Measurements from ENCODE around the gene SSH3.
"Not testable (repeated sequence)": the region's sequence is repeated elsewhere in the genome, so short reads cannot be mapped to it uniquely, and the experiment has no call there.

The SSH3 gene

GRCh38 chr11:67318876-67319275 is 15.5 kb downstream of the SSH3 start:
- peaks cover 19% of the 10 kb centered on the region for H3K4me1 Mint-ChIP-seq
- not testable (repeated sequence) for H3K27me3 Mint-ChIP-seq, ATAC-seq, H3K27ac Mint-ChIP-seq, DNase-seq, H3K9me3 Mint-ChIP-seq
- peak overlapping the region; percentile 78 to 97 for H3K4me3 Mint-ChIP-seq

- Mint-ChIP-seq H3K4me1 (peaks cover 19% of the 10 kb centered on the region), H3K27me3 (no peaks in the 10 kb centered on the region), H3K27ac (no peak overlapping the region), H3K4me3 (no peak overlapping the region), H3K9me3 (no peaks in the 10 kb centered on the region)
- ATAC-seq (no peak), DNase-seq (no peak)
Observed at GRCh38 chr11:67320011-67320410, 16.7 kb downstream of the SSH3 start.

DNA sequence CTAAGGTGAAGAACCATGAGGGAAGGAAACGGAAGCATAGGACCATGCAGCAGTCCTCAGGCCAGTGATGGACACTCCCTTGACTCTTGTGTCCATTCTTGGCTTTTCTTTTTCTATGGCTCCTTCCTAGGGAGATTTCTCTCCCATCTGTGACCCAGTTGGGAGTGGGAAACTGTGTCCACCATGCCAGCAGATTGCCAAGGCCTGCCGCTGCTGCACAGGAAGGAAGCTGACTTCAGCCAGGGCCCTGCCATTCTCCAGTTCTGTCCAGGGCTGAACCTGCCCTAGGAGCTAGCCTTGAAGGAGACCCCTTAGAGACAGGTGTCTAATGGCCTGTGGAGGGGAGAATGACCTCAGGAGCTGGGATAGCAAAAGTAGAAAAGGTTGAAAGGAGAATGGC is 17.4 kb downstream of the SSH3 start:
- ATAC-seq (no peak), DNase-seq (no peak)
- H3K4me1 Mint-ChIP-seq: peaks cover 19% of the 10 kb centered on the region
- H3K9me3 Mint-ChIP-seq: no peaks in the 10 kb centered on the region
- no peak overlapping the region for H3K27ac Mint-ChIP-seq
- no peaks in the 10 kb centered on the region for H3K27me3 Mint-ChIP-seq
- no peak overlapping the region for H3K4me3 Mint-ChIP-seq

- no peak overlapping the region for H3K27ac Mint-ChIP-seq
- H3K4me3 Mint-ChIP-seq: no peak overlapping the region
- peaks cover 19% of the 10 kb centered on the region for H3K4me1 Mint-ChIP-seq
- no peak for ATAC-seq
- no peak for DNase-seq
- H3K9me3 Mint-ChIP-seq: no peaks in the 10 kb centered on the region
- H3K27me3 Mint-ChIP-seq: no peaks in the 10 kb centered on the region
Observed at GRCh38 chr11:67321313-67321871, 18.1 kb downstream of the SSH3 start.

DNA sequence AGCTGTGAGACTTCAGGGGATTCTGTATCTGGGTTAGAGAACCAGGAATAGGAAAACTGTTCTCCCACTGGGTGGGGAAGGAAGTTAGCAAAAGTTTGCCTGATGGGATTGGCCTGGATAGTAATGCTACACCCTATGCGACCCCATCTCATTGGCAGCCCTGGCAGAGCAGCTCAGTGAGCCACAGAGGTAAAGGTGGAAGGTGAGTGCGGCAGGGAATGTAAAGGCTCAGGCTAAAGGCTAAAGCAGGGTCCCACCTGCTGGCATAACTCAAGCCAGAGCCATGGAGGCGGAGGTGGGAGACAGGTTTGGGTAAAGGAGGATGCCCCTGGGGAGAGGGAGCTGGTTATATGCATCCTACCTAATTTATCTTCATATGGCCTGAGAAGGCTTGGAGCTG is 18.7 kb downstream of the SSH3 start:
- no peaks in the 10 kb centered on the region for H3K27me3 Mint-ChIP-seq

DNA sequence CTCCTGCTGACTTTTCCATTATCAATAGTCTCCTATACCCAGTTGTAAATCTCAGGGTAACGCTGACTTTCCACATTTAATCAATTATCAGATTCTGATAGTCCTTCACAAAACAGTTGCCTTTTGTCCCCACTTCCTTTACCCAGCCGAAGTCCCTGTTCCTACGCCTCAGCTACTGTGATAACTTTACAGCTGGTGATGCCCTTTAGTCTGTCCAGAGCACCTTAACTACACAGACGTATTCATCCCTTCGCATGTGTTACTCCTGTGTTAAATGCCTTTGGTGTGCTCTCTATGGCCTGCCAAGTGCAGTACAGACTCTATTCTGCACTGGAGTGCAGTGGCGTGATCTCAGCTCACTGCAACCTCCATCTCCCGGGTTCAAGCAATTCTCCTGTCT is 20.2 kb downstream of the SSH3 start:
- DNase-seq (no peak), ATAC-seq (no peak)
- Mint-ChIP-seq H3K4me1 (peaks cover 10% of the 10 kb centered on the region), H3K27ac (no peak overlapping the region), H3K27me3 (no peaks in the 10 kb centered on the region), H3K4me3 (no peak overlapping the region), H3K9me3 (no peaks in the 10 kb centered on the region)

More for the DNA sequence above, 18.7 kb downstream of the SSH3 start:
- no peak for ATAC-seq
- Mint-ChIP-seq H3K4me3 (no peak overlapping the region), H3K4me1 (peaks cover 19% of the 10 kb centered on the region), H3K9me3 (no peaks in the 10 kb centered on the region), H3K27ac (no peak overlapping the region)
- no peak for DNase-seq

DNA sequence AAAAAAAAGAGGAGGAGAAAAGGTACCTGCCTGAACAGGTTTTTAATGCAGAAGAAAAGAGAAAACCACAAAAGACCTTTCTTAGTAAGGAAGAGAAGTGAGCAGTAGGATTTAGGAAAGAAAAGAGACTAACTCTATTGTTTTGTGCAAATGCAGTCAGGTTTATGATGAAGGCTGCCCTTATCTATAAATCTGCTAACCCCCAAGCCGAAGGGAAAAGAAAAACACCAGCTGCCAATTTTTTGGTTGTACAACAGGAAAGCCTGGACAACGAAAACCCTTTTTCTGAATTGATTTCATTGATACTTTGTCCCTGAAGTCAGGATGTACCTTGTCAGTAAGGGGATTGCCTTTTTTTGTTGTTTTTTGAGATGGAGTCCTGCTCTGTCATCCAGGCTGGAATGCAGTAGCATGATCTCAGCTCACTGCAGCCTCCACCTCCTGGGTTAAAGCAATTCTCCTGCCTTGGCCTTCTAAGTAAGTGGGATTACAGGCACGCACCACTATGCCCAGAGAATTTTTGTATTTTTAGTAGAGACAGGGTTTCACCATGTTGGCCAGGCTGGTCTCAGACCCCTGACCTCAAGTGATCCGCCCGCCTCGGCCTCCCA is 28.9 kb downstream of the SSH3 start:
- Mint-ChIP-seq H3K4me3 (no peak overlapping the region), H3K27me3 (no peaks in the 10 kb centered on the region), H3K27ac (no peak overlapping the region), H3K9me3 (no peaks in the 10 kb centered on the region), H3K4me1 (no peaks in the 10 kb centered on the region)
- ATAC-seq (no peak), DNase-seq (no peak)

DNA sequence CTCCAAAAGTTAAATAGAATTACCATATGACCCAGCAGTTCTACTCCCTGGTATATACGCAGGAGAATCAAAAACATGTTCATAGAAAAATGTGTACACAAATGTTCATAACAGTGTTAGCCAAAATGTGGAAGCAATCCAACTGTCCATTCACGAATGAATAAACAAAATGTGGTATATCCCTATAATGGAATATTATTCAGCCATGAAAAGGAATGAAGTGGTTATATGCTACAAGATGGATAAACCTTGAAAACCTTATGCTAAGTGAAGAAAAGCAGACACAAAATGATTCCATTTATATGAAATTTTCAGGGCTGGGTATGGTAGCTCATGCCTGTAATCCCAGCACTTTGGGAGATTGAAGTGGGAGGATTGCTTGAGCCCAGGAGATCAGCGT is 33.9 kb downstream of the SSH3 start:
- Mint-ChIP-seq H3K9me3 (no peaks in the 10 kb centered on the region), H3K27ac (no peak overlapping the region), H3K4me1 (no peaks in the 10 kb centered on the region), H3K27me3 (no peaks in the 10 kb centered on the region), H3K4me3 (no peak overlapping the region)
- ATAC-seq (no peak), DNase-seq (no peak)

DNA sequence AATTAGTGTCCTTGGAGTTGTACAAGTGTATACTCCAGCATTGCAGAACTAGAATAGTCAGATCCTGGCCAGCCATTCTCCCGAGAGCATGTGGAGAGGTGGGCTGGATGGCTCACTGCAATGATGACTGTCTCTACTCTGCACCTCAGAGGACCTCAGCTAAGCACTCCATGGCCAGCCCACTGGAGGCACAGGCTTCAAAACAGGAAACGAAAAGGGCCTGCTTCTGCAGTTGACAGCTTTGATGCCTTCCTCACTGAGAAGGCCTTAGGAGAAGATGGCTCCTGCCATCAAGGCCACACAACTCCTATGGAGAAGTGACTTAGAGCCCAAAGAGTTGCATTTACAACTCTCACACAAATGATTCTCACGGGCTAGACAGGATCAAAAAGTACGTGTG is 40.9 kb downstream of the SSH3 start:
- ATAC-seq: peak; percentile 56
- Mint-ChIP-seq H3K4me3 (peak overlapping the region; percentile 55 to 63), H3K27ac (peak overlapping the region; percentile 97), H3K9me3 (no peaks in the 10 kb centered on the region), H3K4me1 (peaks cover 46% of the 10 kb centered on the region), H3K27me3 (no peaks in the 10 kb centered on the region)
- DNase-seq: peak in 1 of 2 donors; percentile 30

GRCh38 chr11:67345247-67345919 is 42.1 kb downstream of the SSH3 start:
- H3K4me3 Mint-ChIP-seq: peak overlapping the region; percentile 47 to 49
- no peaks in the 10 kb centered on the region for H3K27me3 Mint-ChIP-seq
- no peaks in the 10 kb centered on the region for H3K9me3 Mint-ChIP-seq
- peak; percentile 76 for ATAC-seq
- peak in 1 of 2 donors; percentile 28 for DNase-seq
- H3K4me1 Mint-ChIP-seq: peaks cover 56% of the 10 kb centered on the region
- peak overlapping the region; percentile 91 to 97 for H3K27ac Mint-ChIP-seq

DNA sequence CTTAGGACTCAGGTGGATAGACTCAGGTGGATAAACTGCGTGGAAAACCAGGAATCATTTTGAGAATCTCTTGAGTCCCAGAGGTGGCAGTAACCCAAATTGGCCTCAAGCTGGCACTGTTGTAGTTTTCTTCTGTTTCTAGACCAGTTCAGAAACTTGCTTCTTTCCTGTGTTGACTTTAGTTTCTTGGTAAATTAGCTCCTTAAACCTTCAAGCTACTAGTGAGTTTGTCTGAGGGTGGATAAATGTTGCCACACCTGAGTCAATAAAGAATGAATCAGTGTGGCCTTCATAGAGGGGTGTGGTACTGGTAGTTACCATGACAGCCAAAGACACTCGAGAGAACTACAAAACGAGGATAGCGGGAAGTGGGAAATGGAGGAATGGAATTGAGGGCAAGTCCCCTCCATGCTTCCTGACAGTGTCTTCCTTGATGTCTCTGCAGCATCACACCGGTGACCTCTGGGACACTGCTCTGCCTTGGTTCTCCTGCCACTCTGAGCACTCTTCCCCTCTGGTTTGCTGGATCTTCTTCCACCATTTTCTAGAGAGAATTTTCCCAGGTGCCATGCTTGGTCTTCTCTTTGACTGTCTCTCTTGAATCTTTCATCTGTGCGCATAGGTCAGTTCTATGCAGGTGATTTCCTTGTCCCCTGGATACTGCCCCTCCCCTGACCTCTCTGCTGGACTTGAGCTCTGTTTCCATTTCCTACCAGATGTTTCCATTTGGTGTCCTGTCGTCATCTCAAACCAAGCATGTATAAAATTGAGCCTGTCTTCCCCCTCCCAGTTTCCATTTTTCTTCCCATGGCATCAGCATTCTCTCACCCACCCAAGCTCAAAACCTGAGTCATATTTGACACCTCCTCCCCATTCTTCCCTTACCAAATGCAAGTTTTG is 42.8 kb downstream of the SSH3 start:
- peak overlapping the region; percentile 91 for H3K27ac Mint-ChIP-seq
- DNase-seq: no peak
- ATAC-seq: peak; percentile 82
- no peaks in the 10 kb centered on the region for H3K27me3 Mint-ChIP-seq
- peaks cover 60% of the 10 kb centered on the region for H3K4me1 Mint-ChIP-seq
- H3K4me3 Mint-ChIP-seq: peak overlapping the region; percentile 17 to 47
- H3K9me3 Mint-ChIP-seq: no peaks in the 10 kb centered on the region

- Mint-ChIP-seq H3K4me3 (no peak overlapping the region), H3K27me3 (no peaks in the 10 kb centered on the region), H3K4me1 (peaks cover 75% of the 10 kb centered on the region), H3K9me3 (no peaks in the 10 kb centered on the region), H3K27ac (no peak overlapping the region)
- ATAC-seq (no peak), DNase-seq (no peak)
Observed at GRCh38 chr11:67347964-67348749, 44.8 kb downstream of the SSH3 start.

- Mint-ChIP-seq H3K4me1 (peaks cover 78% of the 10 kb centered on the region), H3K27me3 (no peaks in the 10 kb centered on the region), H3K27ac (no peak overlapping the region), H3K9me3 (no peaks in the 10 kb centered on the region), H3K4me3 (no peak overlapping the region)
- ATAC-seq (no peak), DNase-seq (no peak)
Observed at GRCh38 chr11:67349036-67349435, 45.7 kb downstream of the SSH3 start.

GRCh38 chr11:67349457-67349856 is 46.1 kb downstream of the SSH3 start:
- peaks cover 78% of the 10 kb centered on the region for H3K4me1 Mint-ChIP-seq

GRCh38 chr11:67349928-67350465 is 46.7 kb downstream of the SSH3 start:
- H3K27me3 Mint-ChIP-seq: no peaks in the 10 kb centered on the region
- DNase-seq: no peak
- ATAC-seq: no peak
- H3K4me1 Mint-ChIP-seq: peaks cover 78% of the 10 kb centered on the region
- H3K9me3 Mint-ChIP-seq: no peaks in the 10 kb centered on the region
- no peak overlapping the region for H3K27ac Mint-ChIP-seq
- no peak overlapping the region for H3K4me3 Mint-ChIP-seq

More at GRCh38 chr11:67349457-67349856, 46.1 kb downstream of the SSH3 start:
- Mint-ChIP-seq H3K4me3 (no peak overlapping the region), H3K9me3 (no peaks in the 10 kb centered on the region), H3K27me3 (no peaks in the 10 kb centered on the region), H3K27ac (peak overlapping the region in 1 of 2 donors; percentile 32)
- DNase-seq (no peak), ATAC-seq (no peak)

Measured in stimulated activated naive CD8-positive, alpha-beta T cell treated with anti-CD3 and anti-CD28 coated beads, Interleukin-15, amount 100 ng/mL, for 72 hours (primary cell).